Neuronal stem cell (in vitro differentiated cells): ENCODE results near the gene AKR1C3.

ENCODE experiments used
- DNase-seq: peaks from one replicate; pipeline ENCODE4 v3.0.0-alpha.2; 2013; ENCODE audit warnings: low spot score
- H2AFZ ChIP-seq: one replicate; pipeline ENCODE4 v1.6.1; 2013; ENCODE audit warnings: mild to moderate bottlenecking, low read length, inconsistent platforms
- H2AK5ac ChIP-seq: 2 replicates; pipeline ENCODE4 v1.6.1; 2013; ENCODE audit warnings: low read depth, mild to moderate bottlenecking, inconsistent platforms, low read length, moderate library complexity, mixed read lengths
- H2BK120ac ChIP-seq: 2 replicates; pipeline ENCODE4 v1.6.1; 2013; ENCODE audit warnings: low read depth, mild to moderate bottlenecking, inconsistent platforms, low read length, moderate library complexity, mixed read lengths
- H2BK12ac ChIP-seq: one replicate; pipeline ENCODE4 v1.6.1; 2013; ENCODE audit warnings: low read length, inconsistent platforms
- H2BK15ac ChIP-seq: 2 replicates; pipeline ENCODE4 v1.6.1; 2013; ENCODE audit warnings: mild to moderate bottlenecking, low read length, inconsistent platforms, mixed read lengths
- H2BK5ac ChIP-seq: one replicate; pipeline ENCODE4 v1.6.1; 2013; ENCODE audit warnings: inconsistent platforms, mild to moderate bottlenecking, low read length, moderate library complexity
- H3K14ac ChIP-seq: one replicate; pipeline ENCODE4 v1.6.1; 2013; ENCODE audit warnings: low read length, inconsistent platforms
- H3K18ac ChIP-seq: 2 replicates; pipeline ENCODE4 v1.6.1; 2013; ENCODE audit warnings: low read length, inconsistent platforms
- H3K23ac ChIP-seq: 2 replicates; pipeline ENCODE4 v1.6.1; 2013; ENCODE audit warnings: low read depth, mild to moderate bottlenecking, mixed read lengths, low read length, inconsistent platforms; ENCODE audit not compliant: poor library complexity
- H3K27ac ChIP-seq: replicated peaks from 3 replicates; pipeline ENCODE4 v1.5.1; 2013; ENCODE audit warnings: low read length, inconsistent platforms
- H3K27me3 ChIP-seq, 3 experiments: 2 replicates each; pipeline ENCODE4 v1.6.1; 2013; ENCODE audit warnings: low read length in 3 of 3, mild to moderate bottlenecking in 2 of 3, inconsistent platforms in 1 of 3, low read depth in 1 of 3, mixed read lengths in 1 of 3, moderate library complexity in 1 of 3; ENCODE audit not compliant: control insufficient read depth in 3 of 3, insufficient read depth in 3 of 3
- H3K36me3 ChIP-seq, 2 donors: replicated peaks in 1 of 2; 2 replicates each; pipeline ENCODE4 v1.6.1; 2013; ENCODE audit warnings: low read length in 2 of 2; ENCODE audit not compliant: control insufficient read depth in 2 of 2, insufficient read depth in 2 of 2
- H3K4ac ChIP-seq: 2 replicates; pipeline ENCODE4 v1.6.1; 2013; ENCODE audit warnings: inconsistent platforms, mild to moderate bottlenecking, low read length, moderate library complexity
- H3K4me1 ChIP-seq, 2 donors: 1 replicate in 1 of 2; 2 replicates in 1 of 2; pipeline ENCODE4 v1.6.1; 2013; ENCODE audit warnings: low read length in 2 of 2, low read depth in 1 of 2; ENCODE audit not compliant: control insufficient read depth in 2 of 2, insufficient read depth in 1 of 2
- H3K4me2 ChIP-seq: one replicate; pipeline ENCODE4 v1.6.1; 2013; ENCODE audit warnings: mild to moderate bottlenecking, low read length, inconsistent platforms; ENCODE audit not compliant: insufficient read depth, poor library complexity, severe bottlenecking
- H3K4me3 ChIP-seq, 2 donors: 2 replicates each; pipeline ENCODE4 v1.5.1; 2013; ENCODE audit warnings: low read length in 2 of 2, mild to moderate bottlenecking in 2 of 2, inconsistent platforms in 1 of 2, moderate library complexity in 1 of 2
- H3K79me1 ChIP-seq: one replicate; pipeline ENCODE4 v1.6.1; 2013; ENCODE audit warnings: low read depth, mild to moderate bottlenecking, inconsistent platforms, low read length, moderate library complexity
- H3K9ac ChIP-seq: one replicate; pipeline ENCODE4 v1.6.1; 2013; ENCODE audit warnings: mild to moderate bottlenecking, low read depth, low read length, inconsistent platforms; ENCODE audit not compliant: poor library complexity
- H3K9me3 ChIP-seq, 2 donors: replicated peaks in 1 of 2; 2 replicates each; pipeline versions ENCODE3 to v1.6.1; 2013; ENCODE audit warnings: low read length in 2 of 2, mild to moderate bottlenecking in 2 of 2, inconsistent platforms in 1 of 2, low read depth in 1 of 2, mixed read lengths in 1 of 2, moderate library complexity in 1 of 2; ENCODE audit not compliant: control insufficient read depth in 2 of 2, insufficient read depth in 1 of 2
- H4K8ac ChIP-seq: one replicate; pipeline ENCODE4 v1.6.1; 2013; ENCODE audit warnings: low read depth, mild to moderate bottlenecking, inconsistent platforms, low read length, moderate library complexity
- H4K91ac ChIP-seq: one replicate; pipeline ENCODE4 v1.6.1; 2013; ENCODE audit warnings: low read length, low read depth, mild to moderate bottlenecking, inconsistent platforms; ENCODE audit not compliant: poor library complexity
- WGBS, 2 donors: extraction: QIAGEN DNeasy Blood & Tissue Kit; methylation state at CpG; one replicate each; pipeline ENCODE4 v1.1.7; 2013; ENCODE audit warnings: missing lambda C conversion rate in 2 of 2, mixed read lengths in 1 of 2; ENCODE audit not compliant: insufficient read length in 2 of 2, insufficient replicate concordance in 1 of 2; ENCODE audit errors: extremely low coverage in 2 of 2; 5-methylcytosine and 5-hydroxymethylcytosine counted together

AKR1C3 gene

DNA sequence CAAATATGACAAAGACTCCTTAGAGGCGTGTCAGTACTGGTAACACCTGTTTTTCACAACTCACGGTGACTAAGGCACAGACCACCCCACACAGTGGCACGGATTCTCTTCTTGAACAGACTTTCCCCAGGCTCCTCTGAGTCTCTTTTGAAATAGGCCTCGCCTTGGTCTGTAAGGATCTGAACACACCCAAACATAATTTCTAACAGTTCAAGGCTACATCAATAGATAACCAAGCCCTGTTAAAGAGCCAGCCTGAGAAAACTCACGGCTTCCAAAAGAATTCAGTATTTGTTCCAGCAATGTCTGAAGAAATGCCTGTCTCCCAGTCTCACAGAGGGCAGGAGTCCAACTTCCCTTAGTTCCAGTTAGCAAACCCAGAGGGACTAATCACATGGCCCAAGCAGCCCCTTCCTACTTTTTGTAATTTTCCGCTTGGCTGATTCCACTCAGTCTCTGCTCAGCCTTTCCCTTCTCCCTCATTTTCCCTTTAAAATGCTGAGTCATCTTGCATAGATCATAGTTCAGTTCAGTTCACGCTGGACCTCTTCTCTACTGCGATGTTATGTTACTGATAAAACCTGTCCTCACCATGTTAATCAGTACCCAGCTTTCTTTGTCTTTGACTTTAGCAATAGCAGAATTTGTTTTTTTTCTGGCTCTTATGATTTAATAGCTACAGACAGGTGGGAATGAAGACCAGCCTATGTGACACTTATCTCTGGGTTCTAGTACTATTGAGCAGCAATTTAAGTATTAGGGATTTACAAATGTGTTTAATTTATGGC, 22.6 kb upstream of the AKR1C3 start:
- no peak overlapping the region for H2AK5ac ChIP-seq
- H3K27me3 ChIP-seq = no peaks in the 10 kb centered on the region
- no peaks in the 10 kb centered on the region for H3K79me1 ChIP-seq
- no peak overlapping the region for H4K8ac ChIP-seq
- peaks cover 0 to 4% of the 10 kb centered on the region in 2 donors for H3K9me3 ChIP-seq
- no peak overlapping the region for H2BK120ac ChIP-seq
- peak overlapping the region; percentile 70 for H2AFZ ChIP-seq
- H3K4me3 ChIP-seq = no peak overlapping the region
- no peak overlapping the region for H3K14ac ChIP-seq
- no peak overlapping the region for H2BK15ac ChIP-seq
- no peak overlapping the region for H3K23ac ChIP-seq
- no peak overlapping the region for H3K4ac ChIP-seq
- H3K4me1 ChIP-seq = peaks cover 3 to 14% of the 10 kb centered on the region in 2 donors
- peak overlapping the region; percentile 54 for H3K27ac ChIP-seq
- H3K4me2 ChIP-seq = no peak overlapping the region
- H3K18ac ChIP-seq = no peak overlapping the region
- H2BK12ac ChIP-seq = no peak overlapping the region
- no peak overlapping the region for H2BK5ac ChIP-seq
- DNase-seq = peak; percentile 35
- H3K36me3 ChIP-seq = no peaks in the 10 kb centered on the region
- H4K91ac ChIP-seq = no peak overlapping the region
- WGBS, 2 donors = no CpG with 5 or more reads among the region's 8 CpGs
- no peak overlapping the region for H3K9ac ChIP-seq

DNA sequence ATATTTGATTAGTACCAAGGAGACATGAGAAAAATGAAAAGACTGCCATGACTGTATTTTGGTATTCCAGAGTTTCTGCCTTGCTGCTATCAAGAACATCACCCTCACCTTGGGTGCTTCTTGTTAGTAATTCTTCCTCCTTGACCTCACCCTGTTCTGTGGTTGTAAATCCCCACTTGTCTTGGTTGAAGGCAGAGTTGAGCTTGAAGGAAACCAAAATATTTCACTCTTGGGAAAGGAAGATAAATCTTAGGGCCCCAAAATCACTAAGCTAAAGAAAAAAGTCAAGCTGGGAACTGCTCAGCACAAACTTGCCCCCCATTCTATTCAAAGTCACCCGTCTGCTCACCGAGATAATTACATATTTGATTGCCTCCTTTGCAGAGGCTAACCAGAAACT, 20.6 kb upstream of the AKR1C3 start:
- Histone ChIP-seq H3K27ac (no peak overlapping the region), H2AK5ac (no peak overlapping the region), H4K91ac (no peak overlapping the region), H3K79me1 (no peaks in the 10 kb centered on the region), H3K4me3 (no peak overlapping the region), H3K27me3 (no peaks in the 10 kb centered on the region), H3K4me2 (no peak overlapping the region), H3K4me1 (peaks cover 3 to 14% of the 10 kb centered on the region in 2 donors), H3K23ac (no peak overlapping the region), H3K4ac (no peak overlapping the region), H4K8ac (no peak overlapping the region), H3K9me3 (peaks cover 0 to 4% of the 10 kb centered on the region in 2 donors), H2BK5ac (no peak overlapping the region), H3K9ac (no peak overlapping the region), H2BK15ac (no peak overlapping the region), H2BK120ac (no peak overlapping the region), H3K18ac (no peak overlapping the region), H3K14ac (no peak overlapping the region), H2AFZ (no peak overlapping the region), H2BK12ac (no peak overlapping the region), H3K36me3 (no peaks in the 10 kb centered on the region)
- no peak for DNase-seq
- WGBS, 2 donors = no CpG with 5 or more reads among the region's 2 CpGs

DNA sequence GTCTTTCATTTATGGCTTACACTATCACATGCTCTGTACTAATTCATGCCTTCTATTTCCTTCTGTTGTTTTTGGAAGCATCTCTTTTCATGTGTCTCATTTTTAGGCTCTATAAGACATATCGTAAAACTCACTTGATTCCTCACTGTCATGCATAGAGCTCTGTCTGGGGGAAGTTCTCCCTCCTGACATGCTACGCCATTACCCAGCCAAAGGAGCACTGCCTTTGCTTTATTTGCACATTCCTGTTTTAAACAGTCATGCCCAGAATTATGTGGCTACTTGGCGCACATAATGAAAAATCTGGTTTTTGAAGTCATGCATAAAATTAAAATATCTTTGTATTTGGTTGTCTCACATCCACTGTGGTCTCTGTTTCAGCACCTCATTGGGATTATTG, 17.6 kb upstream of the AKR1C3 start:
- peaks cover 7 to 10% of the 10 kb centered on the region in 2 donors for H3K4me1 ChIP-seq
- no peak overlapping the region for H2BK15ac ChIP-seq
- no peak overlapping the region for H2BK5ac ChIP-seq
- no peak overlapping the region for H3K4me3 ChIP-seq
- H3K14ac ChIP-seq = no peak overlapping the region
- WGBS, 2 donors = no CpG with 5 or more reads among the region's 3 CpGs
- no peak overlapping the region for H4K8ac ChIP-seq
- H3K9ac ChIP-seq = no peak overlapping the region
- H3K18ac ChIP-seq = no peak overlapping the region
- H4K91ac ChIP-seq = no peak overlapping the region
- H3K4me2 ChIP-seq = no peak overlapping the region
- no peak overlapping the region for H2BK120ac ChIP-seq
- no peak overlapping the region for H3K27ac ChIP-seq
- H2AK5ac ChIP-seq = no peak overlapping the region
- H3K27me3 ChIP-seq = no peaks in the 10 kb centered on the region
- H3K9me3 ChIP-seq = no peaks in the 10 kb centered on the region
- H3K36me3 ChIP-seq = no peaks in the 10 kb centered on the region
- H2AFZ ChIP-seq = no peak overlapping the region
- no peaks in the 10 kb centered on the region for H3K79me1 ChIP-seq
- no peak for DNase-seq
- H2BK12ac ChIP-seq = no peak overlapping the region
- H3K4ac ChIP-seq = no peak overlapping the region
- H3K23ac ChIP-seq = no peak overlapping the region

DNA sequence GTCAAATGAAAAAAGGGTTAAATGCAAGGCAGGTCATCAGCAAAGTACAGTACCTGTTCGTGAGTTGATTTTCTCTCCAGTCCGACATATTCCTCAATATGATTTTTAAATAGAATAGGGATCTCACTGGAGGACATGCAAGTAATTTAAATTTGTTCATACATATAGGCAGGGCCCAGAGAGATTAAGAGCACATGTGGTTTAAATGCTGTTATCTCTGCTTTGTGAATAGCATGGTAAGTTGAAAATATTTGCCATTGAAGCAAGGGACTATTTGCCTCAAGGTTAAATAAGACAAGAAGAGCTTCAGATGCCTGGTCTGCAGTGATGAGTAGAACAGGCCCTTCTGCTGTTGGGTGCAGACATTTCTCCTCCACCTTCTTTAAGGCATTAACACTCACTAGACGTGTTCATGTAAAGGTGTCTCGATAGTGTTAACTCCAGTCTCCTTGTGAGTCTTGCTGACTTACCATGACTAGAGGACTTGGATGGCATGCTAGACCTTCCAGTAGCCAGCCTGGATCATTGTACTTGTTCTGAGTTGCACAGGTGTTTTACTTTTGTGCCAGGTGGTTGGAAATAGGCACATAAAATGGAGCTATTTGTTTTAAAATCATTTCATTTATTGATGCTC, 15.6 kb upstream of the AKR1C3 start:
- H3K4me2 ChIP-seq = no peak overlapping the region
- H3K18ac ChIP-seq = no peak overlapping the region
- H3K4me1 ChIP-seq = peaks cover 0 to 10% of the 10 kb centered on the region in 2 donors
- H4K91ac ChIP-seq = no peak overlapping the region
- H3K14ac ChIP-seq = no peak overlapping the region
- H3K9me3 ChIP-seq = no peaks in the 10 kb centered on the region
- no peaks in the 10 kb centered on the region for H3K27me3 ChIP-seq
- no peak overlapping the region for H2BK12ac ChIP-seq
- H4K8ac ChIP-seq = no peak overlapping the region
- no peaks in the 10 kb centered on the region for H3K79me1 ChIP-seq
- H3K4ac ChIP-seq = no peak overlapping the region
- no peaks in the 10 kb centered on the region for H3K36me3 ChIP-seq
- H2BK15ac ChIP-seq = no peak overlapping the region
- no peak overlapping the region for H3K23ac ChIP-seq
- DNase-seq = no peak
- H2BK5ac ChIP-seq = no peak overlapping the region
- no peak overlapping the region for H3K27ac ChIP-seq
- H3K4me3 ChIP-seq = no peak overlapping the region
- no CpG with 5 or more reads among the region's 4 CpGs for WGBS, 2 donors
- H3K9ac ChIP-seq = no peak overlapping the region
- H2BK120ac ChIP-seq = no peak overlapping the region
- H2AFZ ChIP-seq = no peak overlapping the region
- H2AK5ac ChIP-seq = no peak overlapping the region
